Ovary (tissue), 3 donors: Measurements from ENCODE around the gene CDK16.

Source experiments
- POLR2A ChIP-seq: fragments of 450-650 bp; IDR thresholded peaks from one replicate; pipeline ENCODE4 v1.6.1; 2017; ENCODE audit warnings: antibody characterized with exemption, mild to moderate bottlenecking, moderate library complexity
- TF ChIP-seq, protein P1 (sequence below), 3 donors: fragments of 450-650 bp in 2 of 3; fragments of 200-600 bp in 1 of 3; IDR thresholded peaks; one replicate each; pipeline versions ENCODE4 v1.5.1 to v1.8.0; 2016 to 2022; ENCODE audit warnings: antibody characterized with exemption in 3 of 3, mild to moderate bottlenecking in 1 of 3
- donor health status: DM: no; HTN: no; CAD: no.

DNA sequence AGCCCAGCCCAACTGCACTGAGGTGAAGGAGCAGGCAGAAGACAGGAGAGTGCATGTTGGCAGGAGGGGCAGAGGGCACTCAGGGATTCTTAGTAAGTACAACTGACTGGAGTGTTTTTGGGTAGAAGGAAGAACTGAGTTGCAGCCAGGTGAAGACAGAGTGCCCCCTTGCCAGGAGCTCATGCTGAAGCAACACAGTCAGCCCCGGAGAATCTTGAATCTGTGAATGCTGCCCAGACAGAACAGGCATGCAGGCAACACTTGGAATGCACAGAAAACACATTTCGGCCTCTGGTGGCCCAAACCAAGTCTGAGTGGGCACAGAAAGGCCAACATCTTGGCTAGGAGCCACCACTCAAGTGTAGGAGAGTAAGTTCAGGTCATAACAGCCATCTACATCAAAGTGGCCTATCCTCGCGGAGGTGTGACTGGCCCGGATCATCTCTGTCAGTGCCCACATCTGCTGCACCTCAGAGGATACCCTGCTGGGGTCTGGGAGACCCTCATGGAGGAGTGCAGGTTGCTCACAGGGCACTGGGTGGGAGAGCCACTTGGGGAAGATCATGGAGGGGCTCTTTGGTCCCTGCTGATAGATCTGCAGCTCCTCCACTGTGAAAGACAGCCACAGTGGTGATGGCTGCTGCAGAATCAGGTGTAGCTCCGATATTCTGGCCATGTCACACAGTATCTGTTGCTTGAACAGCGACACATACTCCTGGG lies 54.7 kb downstream of the CDK16 start:
- TF ChIP-seq, protein P1, sequence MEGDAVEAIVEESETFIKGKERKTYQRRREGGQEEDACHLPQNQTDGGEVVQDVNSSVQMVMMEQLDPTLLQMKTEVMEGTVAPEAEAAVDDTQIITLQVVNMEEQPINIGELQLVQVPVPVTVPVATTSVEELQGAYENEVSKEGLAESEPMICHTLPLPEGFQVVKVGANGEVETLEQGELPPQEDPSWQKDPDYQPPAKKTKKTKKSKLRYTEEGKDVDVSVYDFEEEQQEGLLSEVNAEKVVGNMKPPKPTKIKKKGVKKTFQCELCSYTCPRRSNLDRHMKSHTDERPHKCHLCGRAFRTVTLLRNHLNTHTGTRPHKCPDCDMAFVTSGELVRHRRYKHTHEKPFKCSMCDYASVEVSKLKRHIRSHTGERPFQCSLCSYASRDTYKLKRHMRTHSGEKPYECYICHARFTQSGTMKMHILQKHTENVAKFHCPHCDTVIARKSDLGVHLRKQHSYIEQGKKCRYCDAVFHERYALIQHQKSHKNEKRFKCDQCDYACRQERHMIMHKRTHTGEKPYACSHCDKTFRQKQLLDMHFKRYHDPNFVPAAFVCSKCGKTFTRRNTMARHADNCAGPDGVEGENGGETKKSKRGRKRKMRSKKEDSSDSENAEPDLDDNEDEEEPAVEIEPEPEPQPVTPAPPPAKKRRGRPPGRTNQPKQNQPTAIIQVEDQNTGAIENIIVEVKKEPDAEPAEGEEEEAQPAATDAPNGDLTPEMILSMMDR (IDR thresholded peaks at IDR 0.05), result no peak
- TF ChIP-seq POLR2A, result no peak
